Thoracic aorta (tissue), 2 donors: ENCODE results near the gene F7. TPM values are rescaled to one million over a fixed set of nuclear protein-coding genes. Genes with fewer than 3 reads are reported as not detected.

Experiments used
- ATAC-seq: fragments of 150-250 bp; one replicate; pipeline ENCODE4 v1.8.0; 2017; ENCODE audit warnings: low read depth; ENCODE audit not compliant: insufficient number of reproducible peaks, low FRiP score
- DNase-seq: peaks from one replicate; pipeline ENCODE4 v3.0.0-alpha.2; 2020; ENCODE audit warnings: low spot score
- H3K27ac ChIP-seq, 2 donors: fragments of 200-600 bp; sonication (generic); 1 replicate in 1 of 2; 2 replicates in 1 of 2; pipeline ENCODE4 v1.5.1; 2016; ENCODE audit warnings: mild to moderate bottlenecking in 2 of 2, moderate library complexity in 2 of 2
- H3K27me3 ChIP-seq: fragments of 200-600 bp; sonication (generic); replicated peaks from 2 replicates; pipeline ENCODE4 v1.6.0; 2016; ENCODE audit warnings: mild to moderate bottlenecking; ENCODE audit not compliant: insufficient read depth
- H3K36me3 ChIP-seq: fragments of 200-600 bp; sonication (generic); one replicate; pipeline ENCODE4 v1.5.1; 2016
- H3K4me1 ChIP-seq, 2 donors: fragments of 200-600 bp; sonication (generic); 1 replicate in 1 of 2; 2 replicates in 1 of 2; pipeline versions ENCODE4 v1.5.1 to v1.6.0; 2016; ENCODE audit warnings: low read depth in 2 of 2, mild to moderate bottlenecking in 1 of 2; ENCODE audit not compliant: control insufficient read depth in 1 of 2
- H3K4me3 ChIP-seq: fragments of 200-600 bp; sonication (generic); 2 replicates; pipeline ENCODE4 v1.5.1; 2016; ENCODE audit warnings: mild to moderate bottlenecking
- H3K9me3 ChIP-seq: fragments of 200-600 bp; sonication (generic); 2 replicates; pipeline ENCODE4 v1.5.1; 2016
- total RNA-seq, 2 donors: library from RNA; depleted of rRNA; stranded (reverse); fragments of >200 nt; gene quantifications; one replicate each; pipeline versions ENCODE4 v1.1.0 to v1.2.3, GENCODE V29; 2016
- TF ChIP-seq, protein P1 (sequence below): fragments of 200-600 bp; sonication (generic); IDR thresholded peaks from one replicate; pipeline ENCODE4 v1.5.1; 2019; ENCODE audit warnings: antibody characterized with exemption

Gene F7
- total RNA-seq, 2 donors from 2014 or later = not detected

DNA sequence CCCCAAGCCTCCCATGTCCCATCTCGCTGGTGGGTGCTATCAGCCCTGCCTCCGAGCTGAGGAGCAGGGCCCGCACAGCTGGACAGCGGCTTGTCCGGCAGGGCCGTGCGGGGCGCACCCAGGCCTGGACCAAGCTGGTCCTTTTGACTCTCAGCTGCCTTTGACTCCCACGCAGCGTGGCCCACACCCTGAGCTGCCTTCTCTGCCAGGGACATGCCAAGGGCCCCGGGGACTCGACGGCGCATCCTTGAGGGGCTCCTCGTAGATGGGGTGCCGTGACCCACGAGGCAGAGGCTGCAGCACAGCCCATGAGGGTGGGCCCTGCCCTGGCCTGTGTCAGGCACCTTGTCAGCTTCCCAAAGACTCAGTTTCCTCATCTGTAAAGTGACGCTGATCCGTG is 38.8 kb upstream of the F7 start:
- Histone ChIP-seq H3K9me3 (no peaks in the 10 kb centered on the region), H3K36me3 (no peaks in the 10 kb centered on the region), H3K4me1 (peaks cover 0 to 5% of the 10 kb centered on the region in 2 donors), H3K4me3 (no peak overlapping the region), H3K27ac (no peak overlapping the region), H3K27me3 (no peaks in the 10 kb centered on the region)
- ATAC-seq (no peak), DNase-seq (no peak)
- TF ChIP-seq, protein P1, sequence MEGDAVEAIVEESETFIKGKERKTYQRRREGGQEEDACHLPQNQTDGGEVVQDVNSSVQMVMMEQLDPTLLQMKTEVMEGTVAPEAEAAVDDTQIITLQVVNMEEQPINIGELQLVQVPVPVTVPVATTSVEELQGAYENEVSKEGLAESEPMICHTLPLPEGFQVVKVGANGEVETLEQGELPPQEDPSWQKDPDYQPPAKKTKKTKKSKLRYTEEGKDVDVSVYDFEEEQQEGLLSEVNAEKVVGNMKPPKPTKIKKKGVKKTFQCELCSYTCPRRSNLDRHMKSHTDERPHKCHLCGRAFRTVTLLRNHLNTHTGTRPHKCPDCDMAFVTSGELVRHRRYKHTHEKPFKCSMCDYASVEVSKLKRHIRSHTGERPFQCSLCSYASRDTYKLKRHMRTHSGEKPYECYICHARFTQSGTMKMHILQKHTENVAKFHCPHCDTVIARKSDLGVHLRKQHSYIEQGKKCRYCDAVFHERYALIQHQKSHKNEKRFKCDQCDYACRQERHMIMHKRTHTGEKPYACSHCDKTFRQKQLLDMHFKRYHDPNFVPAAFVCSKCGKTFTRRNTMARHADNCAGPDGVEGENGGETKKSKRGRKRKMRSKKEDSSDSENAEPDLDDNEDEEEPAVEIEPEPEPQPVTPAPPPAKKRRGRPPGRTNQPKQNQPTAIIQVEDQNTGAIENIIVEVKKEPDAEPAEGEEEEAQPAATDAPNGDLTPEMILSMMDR = no peak

DNA sequence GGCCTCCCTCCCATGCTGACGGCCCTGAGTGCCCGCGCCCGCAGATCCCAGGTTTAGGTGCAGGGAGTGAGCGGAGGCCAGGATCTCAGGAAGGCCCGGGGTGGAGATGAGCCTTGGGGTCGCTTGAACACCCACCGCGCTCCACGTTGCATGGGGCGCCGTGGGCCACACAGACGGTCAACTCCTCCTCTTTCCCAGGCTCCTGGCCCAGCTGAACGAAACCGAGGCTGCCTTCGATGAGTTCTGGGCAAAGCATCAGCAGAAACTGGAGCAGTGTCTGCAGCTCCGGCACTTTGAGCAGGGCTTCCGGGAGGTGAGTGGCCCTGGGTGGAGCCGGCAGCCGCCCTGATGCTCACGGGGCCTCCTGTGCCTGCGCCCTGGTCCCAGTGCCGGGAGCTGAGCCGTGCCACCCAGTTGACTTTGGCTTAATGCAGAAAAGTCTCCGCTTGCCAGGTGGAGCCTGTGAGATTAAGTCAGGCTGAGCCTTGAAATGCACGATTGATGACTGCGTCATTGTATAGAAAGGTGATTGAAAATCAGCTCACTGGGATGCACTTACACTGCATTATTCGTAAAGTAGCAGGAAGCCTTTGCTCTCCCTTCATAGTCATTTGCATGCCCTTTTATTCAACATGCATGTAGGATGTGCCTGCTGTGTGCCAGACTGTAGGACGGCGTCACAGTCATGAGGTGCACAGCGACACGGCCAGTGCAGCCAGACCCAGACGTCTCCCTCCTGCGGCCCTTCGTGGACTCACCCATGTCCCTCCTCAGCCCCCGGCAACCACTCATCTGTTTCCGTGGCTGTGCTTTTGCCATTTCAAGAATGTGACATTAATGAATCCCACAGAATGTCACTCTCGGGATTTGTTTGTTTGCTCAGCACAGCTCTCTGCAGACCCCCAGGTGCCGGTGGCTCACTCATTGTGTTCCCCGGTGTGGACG is 35.5 kb upstream of the F7 start:
- no peaks in the 10 kb centered on the region for H3K27me3 ChIP-seq
- no peaks in the 10 kb centered on the region for H3K9me3 ChIP-seq
- DNase-seq = no peak
- H3K27ac ChIP-seq = no peak overlapping the region
- H3K4me3 ChIP-seq = no peak overlapping the region
- H3K4me1 ChIP-seq = no peaks in the 10 kb centered on the region
- H3K36me3 ChIP-seq = no peaks in the 10 kb centered on the region
- no peak for ATAC-seq
- TF ChIP-seq, protein P1 = no peak

DNA sequence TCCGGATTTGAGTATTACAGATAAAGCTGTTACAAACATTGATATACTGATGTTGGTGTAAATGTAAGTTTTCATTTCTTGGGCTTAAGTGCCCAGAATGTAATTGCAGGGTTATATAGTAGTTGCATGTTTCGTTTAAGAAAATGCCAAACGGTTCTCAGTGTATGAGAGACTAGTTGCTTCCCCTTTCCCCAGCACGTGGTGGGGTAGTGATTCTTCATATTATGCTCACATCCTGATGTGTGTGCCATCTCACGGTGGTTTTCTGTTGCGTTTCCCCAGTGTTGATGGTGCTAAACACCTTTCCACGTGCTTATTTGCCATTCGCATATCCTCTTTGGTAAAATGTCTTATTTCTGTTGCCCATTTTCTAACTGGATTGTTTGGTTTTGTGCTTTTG is 34.7 kb upstream of the F7 start:
- no peak for ATAC-seq

DNA sequence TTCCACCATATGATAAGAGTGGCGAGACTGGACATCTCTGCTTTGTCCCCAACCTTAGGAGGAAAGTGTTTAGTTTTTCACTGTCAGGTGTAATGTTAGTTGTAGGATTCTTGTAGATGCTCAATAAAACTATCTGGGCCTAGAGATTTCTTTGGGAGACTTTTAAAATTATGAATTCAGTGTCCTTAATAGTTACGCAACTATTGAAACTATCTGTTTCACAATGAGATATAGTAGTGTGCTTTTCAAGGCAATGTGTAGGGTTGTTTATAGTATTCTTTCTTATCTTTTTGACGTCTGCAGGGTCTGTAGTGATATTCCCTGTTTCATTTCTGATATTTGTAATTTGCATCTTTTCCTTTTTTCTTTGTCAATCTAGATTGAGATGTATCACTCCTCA is 33.2 kb upstream of the F7 start:
- Histone ChIP-seq H3K27me3 (no peaks in the 10 kb centered on the region), H3K27ac (no peak overlapping the region), H3K9me3 (no peaks in the 10 kb centered on the region), H3K4me1 (no peaks in the 10 kb centered on the region), H3K36me3 (no peaks in the 10 kb centered on the region), H3K4me3 (no peak overlapping the region)
- no peak for ATAC-seq
- DNase-seq = no peak
- TF ChIP-seq, protein P1 = no peak

More for the DNA sequence above, 34.7 kb upstream of the F7 start:
- DNase-seq = no peak
- H3K36me3 ChIP-seq = no peaks in the 10 kb centered on the region
- H3K27ac ChIP-seq = no peak overlapping the region
- TF ChIP-seq, protein P1 = no peak
- no peaks in the 10 kb centered on the region for H3K4me1 ChIP-seq
- no peak overlapping the region for H3K4me3 ChIP-seq
- H3K27me3 ChIP-seq = no peaks in the 10 kb centered on the region
- no peaks in the 10 kb centered on the region for H3K9me3 ChIP-seq

DNA sequence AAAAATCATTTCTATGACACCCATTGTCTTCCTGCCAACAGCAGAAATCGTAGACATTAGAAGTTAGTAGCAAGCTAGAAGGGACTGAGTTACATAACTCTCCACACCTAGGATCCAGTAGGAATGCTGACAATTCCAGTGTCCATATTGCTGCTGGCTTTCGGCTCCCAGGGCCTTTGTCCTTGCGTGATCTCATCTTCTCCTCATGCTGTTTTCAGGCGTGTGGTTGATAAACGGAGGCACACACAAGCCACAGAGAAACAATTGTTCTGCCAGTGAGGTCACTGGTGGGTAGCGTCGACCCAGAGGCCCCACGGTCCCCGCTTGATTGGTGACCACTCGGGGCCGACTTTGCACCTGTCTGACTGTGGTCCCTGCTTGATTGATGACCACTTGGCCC is 31.6 kb upstream of the F7 start:
- Histone ChIP-seq H3K4me3 (no peak overlapping the region), H3K36me3 (peaks cover 1% of the 10 kb centered on the region), H3K4me1 (no peaks in the 10 kb centered on the region), H3K27ac (no peak overlapping the region), H3K27me3 (no peaks in the 10 kb centered on the region), H3K9me3 (no peaks in the 10 kb centered on the region)
- DNase-seq (no peak), ATAC-seq (no peak)
- TF ChIP-seq, protein P1 = no peak
